HG03378 (cell line): Measurements from ENCODE around the gene GALNT9.

Experiments
- ATAC-seq: cut with Tn5 transposase; IDR thresholded peaks from one replicate; pipeline ENCODE4 v1.9.1; 2021; ENCODE audit warnings: mild to moderate bottlenecking, moderate library complexity; ENCODE audit not compliant: unreplicated experiment

GALNT9 gene

DNA sequence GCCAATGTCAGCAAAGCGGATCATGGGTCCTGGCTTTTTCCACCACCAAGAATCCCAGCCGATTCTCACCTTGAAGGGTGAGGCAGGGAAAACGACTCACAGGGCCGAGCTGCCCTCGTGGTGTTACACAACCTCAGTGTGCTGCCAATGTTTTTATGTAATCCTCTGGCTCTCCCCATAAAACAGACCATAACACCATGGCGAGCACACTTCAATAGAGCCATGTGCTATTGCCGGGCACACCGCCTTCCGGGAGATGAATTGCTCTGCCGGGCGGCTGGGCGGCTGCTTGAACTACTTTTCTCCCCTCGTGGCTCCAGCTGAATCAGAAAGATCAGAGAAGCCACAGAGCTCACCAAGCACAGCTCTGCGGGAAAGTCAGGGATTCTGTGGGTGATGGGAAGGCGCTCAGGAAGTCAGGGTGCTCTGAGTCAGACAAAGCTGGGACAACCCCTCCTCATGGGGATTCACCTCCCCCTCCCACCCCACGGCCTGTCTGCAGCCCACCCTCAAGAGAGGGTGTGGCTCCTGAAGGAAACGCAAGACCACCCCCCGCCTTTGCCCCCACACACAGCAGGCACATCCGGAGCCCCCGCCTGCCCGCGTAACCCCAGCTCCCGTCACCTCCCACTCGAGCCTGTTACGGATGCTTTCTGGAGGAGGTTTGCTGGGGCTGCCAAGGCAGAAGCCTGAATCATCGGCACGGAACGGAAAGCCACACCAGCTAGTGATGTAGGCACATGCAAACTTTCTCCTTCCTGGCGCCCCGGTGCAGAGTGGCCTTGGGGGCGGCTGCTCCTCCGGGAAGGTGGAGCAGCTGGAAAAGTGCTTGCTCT, 1.8 kb downstream of the GALNT9 start:
- ATAC-seq: no peak

DNA sequence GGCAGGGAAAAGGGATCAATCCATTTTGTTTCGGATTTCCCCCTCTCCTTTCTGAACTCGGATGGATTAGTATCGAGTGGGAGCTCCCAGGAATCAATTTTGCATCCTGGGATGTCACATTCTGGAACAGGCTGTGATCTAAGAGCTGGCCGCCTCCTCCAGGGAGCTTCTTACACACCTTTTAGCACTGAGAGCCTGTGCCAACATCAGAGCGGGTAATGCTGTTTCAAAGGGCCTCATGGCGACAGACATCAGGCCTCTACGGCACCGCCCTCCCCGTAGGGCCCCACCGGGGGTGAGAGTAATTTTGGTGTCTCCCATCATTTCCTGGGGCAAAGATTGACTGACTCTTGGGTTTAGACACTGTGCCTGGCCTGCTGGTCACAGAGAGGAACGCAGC, 2.7 kb downstream of the GALNT9 start:
- ATAC-seq: no peak

DNA sequence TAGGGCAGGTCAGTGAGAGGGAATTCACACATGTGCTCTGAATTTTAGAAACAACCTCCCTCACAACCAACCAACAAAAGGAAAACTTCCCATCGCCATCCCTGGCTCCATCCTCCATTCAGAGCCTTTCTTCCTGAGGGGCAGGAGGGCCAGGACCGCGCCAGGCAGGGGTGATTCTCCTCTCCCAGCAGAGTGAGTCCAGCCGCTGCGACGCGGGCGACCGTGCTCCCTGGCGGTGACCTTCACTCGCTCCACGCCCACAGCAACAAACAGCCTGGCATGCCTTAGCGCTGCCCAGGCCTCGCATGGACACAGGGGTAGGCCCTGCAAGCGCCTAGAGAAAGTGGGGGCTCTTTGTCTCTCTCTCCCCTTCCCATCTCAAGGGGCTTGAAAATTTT, 3.7 kb downstream of the GALNT9 start:
- no peak for ATAC-seq

DNA sequence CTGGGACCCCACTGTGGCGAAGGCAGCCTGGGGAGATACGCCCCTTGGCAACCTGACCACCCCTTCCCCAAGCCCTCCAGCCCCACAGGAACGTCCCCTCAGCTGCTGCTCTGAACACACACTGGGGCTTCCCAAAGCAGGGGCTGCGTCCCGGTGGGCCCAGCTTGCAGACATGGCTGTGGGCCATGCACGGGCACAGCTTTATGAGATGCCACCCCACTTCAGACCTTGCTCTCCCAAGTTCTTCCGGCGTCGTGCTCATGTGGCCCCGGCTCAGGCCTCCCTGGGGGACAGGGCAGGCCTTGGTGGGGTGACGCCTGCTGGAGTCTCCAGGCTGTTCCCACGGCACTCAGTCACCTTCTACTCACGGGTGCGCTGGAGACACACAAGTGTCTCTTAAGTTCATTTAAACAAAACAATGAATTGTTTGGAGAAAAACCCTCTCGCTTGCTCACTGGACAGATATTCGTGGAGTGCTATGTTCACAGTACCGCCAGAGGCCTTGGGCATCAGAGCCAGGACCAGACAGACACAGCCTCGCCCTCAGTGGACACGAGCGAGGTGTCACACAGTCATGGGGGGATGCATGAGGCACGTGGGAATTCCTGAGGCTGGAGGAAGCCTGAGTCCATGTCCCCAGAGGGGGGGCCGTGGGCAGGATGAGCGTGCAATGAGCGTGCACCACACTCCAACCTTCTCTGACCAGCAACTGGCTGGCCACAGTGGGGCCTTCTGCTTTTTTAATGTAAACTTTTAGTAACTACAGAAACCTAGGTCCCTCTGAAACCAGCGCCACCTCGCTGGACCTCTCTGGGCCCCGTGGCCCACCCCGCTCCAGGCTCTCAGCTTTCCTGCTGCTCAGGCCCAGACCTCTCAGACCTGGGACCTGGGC, 4.3 kb downstream of the GALNT9 start:
- no peak for ATAC-seq

DNA sequence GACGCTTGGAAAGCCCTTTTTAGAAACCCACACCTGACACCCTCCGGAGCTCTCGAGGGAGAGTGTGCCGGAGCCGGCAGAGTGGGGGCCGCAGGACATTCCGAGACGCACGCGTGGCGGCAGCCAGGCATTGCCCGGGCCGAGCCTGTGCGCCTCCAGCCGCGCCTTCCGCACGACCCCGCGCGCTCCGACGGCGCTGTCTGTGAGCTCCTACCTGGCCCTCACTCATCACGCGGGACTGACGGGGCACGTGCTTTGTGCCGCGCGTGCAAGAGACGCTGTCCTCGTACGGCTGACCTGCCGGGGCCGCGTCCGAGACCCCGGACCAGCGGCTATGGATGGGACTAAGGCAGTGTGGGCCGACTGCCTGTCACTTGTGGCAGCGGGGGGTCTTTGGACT, 5.2 kb downstream of the GALNT9 start:
- no peak for ATAC-seq

DNA sequence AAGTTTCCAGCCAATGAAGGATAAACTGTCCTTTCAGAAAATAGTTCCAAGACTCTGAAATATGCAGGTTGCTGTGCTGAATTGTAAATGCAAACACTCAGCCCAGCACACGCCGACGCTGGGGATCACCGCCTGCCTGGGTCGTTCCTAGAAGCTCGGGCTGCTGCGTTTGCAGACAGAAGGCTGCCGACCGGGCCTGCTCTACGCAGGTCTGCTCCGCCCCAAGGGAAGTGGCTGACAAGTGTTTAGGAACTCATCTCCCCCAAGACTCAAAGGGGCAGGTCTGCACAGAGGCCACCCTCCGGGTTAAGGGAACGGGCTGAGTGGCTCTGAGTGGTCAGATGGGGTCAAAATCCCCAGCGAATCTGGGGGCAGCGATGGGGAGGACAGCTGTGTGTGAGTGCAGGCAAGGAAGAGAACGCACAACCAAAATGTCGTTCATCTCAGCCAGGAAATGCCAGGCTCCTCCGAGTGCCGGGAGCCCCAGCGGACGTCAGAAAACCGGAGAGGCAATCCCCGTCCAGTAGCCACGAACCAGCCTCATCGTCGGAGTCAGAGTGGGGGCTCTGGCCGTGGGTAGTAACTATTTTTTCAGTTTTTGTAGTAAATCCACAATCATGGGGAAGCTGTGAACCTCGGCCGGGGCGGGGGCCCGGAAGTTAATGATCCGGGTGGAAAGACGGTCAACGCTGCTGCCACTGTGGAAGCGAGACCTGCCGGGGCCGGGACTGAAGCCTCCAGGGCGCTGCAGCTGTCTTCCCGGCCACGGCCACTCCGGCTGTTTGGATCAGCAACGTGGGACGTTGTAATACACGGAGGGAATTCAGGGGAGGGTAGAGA, 6.0 kb downstream of the GALNT9 start:
- ATAC-seq: no peak

DNA sequence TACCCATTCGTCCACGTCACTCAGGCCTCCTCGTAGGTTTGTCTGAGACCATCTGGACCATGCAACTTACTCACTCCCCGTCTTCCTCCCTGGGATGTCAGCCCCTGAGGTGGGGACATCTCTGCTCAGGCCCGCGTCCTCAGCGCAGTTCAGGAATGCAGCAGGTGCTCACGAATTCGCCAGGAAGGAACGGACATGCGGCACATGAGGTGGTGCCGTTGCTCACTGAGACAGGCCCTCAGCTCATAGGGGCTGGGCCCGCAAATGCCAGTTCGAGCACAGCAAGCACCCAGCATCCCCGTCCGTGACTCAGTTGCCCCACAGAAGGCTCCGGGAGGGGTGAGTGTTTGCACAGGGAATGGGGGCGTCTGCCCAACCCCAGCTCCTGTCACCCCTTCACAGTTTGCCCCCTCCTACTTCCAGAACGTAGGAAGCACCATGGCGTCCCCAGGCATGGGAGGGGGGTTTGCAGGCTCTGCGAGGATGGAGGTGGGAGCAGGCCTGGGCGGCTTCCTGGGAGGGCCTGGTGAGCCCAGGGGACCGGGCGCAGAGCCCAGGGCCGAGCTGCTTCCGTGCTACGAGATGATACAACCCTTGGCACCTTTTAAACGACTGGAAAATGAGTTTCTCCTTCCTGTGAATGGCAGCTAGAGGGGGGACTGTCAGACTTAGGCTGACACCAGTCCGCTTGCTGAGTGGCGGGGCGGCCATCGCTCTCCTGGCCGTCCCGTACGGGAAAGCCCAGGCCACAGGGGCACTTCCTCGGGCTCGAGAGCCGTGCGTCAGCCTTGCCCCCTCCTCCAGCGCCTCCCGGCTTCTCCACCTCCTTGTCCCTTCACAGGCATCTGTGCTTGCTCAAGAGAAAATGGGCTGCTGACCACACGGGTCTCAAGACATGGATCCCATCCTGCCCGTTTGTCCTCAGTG, 6.9 kb downstream of the GALNT9 start:
- no peak for ATAC-seq

DNA sequence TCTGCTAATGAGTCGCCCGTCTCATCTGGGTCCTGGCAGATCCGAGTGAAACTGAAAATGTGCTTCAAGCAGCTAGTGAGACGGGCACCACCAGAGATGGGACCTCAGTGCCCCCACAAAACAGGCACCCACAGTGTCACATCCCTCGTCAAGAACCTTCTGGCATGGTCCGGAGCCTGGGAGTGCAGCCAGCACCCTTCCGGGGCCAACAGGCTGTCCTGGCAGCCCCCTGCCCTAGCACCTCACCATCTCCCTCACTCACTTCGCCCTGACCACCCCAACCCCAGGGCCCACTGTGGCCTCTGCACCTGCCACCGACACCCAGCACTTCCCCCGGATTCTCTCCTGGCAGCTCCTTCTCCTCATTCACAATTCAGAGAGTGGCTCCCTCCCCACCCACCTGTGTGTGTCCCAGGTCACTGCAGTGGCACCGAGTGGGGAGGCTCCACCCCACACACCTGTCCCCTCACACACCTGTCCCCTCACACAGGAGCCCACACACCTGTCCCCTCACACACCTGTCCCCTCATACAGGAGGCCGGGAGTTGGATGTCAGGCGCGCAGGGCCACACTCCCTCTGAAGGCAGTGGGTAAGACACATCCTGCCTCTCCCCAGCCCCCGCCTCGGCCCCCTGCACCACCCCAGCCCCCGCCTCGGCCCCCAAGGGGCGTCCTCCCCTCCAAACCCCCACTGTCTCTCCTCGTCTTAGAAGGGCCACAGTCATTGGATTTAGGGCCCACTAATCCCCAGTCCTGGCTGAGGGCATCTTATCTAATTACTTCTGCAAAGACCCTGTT, 7.9 kb downstream of the GALNT9 start:
- no peak for ATAC-seq

DNA sequence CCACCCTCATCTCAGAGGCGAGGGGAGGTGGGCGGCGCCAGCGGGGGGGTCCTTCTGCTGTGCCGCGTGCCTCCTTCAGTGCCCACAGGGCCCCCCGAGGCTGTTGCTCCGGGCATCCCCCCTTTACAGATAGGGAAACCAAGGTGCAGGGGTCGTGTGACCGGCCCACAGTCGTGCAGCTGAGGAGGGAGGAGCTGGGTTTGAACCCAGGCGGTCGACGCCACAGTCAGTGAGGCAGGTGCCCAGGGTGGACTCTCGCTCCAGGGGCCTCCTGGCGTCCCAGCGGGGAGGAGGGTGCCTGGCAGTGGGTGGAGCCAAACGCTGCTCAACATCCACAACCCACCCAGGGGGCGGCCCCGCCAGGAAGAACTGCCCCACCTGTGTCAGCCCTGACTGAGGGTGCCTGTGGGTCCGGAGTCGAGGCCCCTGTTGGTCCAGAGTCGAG, 8.6 kb downstream of the GALNT9 start:
- no peak for ATAC-seq

DNA sequence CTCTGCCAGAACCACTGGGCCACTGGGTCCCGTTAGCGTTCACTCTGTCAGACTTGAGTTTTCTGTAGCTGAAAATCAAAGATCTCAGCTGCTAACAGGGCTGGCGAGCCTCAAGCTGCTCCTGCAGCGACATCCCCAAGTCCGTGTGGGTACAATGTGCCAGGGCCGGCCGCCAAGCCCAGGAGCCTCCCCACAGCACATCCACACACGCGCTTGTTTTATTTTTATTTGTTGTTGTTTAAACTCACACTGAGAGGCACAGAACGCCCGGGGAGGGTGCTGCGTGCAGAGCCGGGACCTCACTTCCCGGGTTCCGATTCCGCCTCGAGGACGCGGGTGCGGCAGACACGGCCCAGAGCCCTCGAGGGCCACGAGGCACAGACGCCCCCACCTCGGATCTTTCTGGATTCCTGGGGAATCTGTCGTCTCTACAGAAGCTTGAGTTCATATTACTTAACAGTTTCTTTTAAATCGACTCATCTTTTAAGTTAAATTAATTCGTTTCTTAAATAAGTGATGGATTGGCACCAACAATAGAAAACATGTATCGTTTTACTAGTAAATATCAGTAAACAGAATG, 9.3 kb downstream of the GALNT9 start:
- no peak for ATAC-seq

DNA sequence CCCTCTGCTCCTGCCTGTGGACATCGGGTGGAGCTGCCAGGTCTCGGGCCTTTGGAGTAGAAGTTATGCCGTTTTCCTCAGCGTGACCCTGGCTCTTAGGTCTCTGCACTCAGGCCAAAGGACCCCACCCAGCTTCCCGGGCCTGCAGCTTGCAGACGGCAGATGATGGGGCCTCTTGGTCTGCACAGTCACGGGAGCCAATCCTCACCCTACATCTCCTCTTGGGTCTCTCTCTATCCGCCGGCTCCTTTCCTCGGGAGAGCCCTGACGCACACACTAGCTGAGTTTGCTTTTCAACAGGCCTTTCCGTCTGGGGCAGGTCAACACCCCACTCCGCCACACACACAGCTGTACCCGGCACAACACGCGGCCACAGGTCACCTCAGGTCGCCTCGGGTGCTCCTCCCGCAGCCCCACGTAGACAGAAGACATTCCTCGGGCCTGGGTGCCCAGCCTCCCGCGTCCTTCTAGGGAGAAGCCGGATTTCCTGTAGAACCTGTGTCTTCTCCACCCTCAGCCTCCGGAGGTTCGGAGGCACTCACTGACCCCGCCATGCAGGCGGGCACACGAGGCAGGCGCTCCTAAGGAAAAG, 9.9 kb downstream of the GALNT9 start:
- no peak for ATAC-seq

DNA sequence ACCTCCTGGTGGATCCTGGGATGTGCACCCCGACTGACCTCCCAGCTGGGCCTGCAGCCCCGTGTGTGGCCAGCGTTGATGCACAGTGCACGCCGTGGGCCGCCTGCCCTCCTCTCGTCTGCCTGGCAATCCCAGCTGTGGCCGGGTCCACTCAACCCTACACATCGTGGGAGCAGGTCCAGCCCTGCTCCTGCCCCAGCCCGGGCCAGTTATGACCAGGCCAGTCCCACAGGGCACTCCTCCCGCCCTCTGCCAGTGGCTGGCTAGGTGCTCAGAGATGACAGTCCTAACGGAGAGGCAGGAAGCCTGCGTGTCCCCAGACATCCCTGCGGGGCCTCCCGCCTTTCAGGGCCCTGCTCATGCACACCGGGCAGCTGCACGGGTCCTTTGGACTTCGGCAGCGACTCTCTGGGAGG, 10.8 kb downstream of the GALNT9 start:
- ATAC-seq: no peak

DNA sequence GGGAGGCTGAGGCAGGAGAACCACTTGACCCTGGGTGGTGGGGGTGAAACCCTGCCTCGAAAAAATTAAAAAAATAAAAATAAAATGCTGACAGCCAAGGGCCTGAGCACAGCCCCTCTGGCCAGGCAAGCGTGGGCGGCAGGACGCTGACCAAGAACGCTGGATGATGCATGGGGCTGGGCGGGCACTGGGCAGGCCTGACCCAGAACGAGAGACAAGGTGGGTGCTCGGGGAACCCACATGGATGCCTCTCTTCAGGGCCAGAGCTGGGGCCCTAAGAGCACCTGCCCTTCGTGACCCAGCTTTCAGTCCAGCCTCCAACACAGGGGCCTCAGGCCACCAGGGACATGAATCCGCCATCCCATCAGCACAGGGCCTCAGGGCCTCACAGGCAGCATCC, 11.3 kb downstream of the GALNT9 start:
- ATAC-seq: no peak

DNA sequence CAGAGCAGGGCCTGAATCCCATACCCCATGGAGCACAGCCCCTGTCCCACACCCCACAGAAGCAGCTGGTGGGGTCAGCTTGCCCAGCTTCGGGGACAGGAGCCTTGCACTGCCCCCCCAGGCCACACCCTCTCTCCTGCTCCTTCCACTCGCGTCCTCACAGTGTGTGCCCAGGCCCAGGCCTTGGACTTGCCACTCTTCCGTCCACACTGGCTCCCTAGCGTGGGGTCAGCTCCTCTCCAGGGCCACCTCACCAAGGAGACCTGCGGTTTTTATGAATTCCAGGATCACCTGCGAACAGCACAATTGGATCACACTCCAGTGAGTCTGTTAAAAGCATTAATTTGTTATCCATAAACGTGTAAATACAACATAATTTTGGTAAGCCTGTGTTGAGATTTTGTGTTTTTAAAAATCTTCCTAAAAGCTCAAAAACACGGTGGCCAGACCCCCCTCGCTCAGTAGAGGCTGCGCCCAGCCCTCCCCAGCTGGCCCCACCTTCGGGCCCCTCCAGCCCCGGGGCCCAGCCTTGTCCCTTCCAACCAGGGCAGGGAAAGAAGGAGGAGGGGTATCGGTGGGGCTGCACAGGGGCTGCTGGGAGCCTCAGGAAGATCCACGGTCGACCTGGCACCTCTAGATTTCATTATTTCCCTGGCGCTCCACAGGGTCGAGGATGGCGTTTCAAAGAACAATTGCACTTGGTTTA, 12.0 kb downstream of the GALNT9 start:
- ATAC-seq: no peak

DNA sequence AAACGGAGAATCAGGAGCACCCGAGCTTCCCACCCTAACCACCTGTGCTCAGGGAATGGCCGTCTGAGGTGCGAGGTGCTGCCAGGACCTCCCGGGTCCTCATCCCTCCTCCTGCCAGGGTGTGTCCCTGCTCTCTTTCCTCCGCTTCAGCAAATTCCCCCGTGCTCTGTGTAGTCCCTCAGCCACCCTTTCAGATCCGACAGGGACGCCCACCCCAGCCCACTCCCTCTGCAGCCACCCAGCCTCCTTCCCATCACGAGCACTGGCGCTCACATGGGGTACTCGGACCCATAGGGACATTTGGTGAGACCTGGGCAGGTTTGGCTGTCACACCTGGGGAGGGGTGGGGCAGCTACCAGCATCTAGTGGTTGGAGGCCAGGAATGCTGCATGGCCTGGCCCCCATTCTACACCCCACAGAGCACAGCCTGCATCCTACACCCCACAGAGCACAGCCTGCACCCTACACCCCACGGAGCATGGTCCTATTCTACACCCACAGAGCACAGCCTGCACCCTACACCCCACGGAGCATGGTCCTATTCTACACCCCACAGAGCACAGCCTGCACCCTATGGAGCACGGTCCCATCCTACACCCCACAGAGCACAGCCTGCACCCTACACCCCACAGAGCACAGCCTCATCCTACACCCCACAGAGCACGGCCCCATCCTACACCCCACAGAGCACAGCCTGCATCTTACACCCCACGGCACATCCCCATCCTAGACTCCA, 12.7 kb downstream of the GALNT9 start:
- ATAC-seq: no peak

DNA sequence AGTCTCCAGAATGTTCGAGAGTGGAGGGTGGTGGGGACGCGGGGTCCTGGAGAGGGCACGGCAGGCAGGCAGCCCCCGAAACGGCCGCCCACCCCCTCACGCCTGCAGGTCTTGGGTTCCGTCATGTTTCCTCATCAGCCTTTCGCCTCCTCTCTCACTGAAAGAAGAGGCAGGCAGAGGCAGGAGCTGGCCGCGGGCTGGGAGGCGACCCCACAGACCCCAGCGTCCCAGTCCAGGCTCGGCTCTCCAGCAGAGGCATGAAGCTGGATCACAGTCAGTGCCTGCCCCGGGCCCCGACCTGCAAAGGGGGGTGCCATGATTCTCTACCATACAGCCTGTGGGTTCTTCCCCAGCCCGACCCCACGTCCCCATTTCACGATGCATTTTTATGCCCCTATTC, 13.4 kb downstream of the GALNT9 start:
- no peak for ATAC-seq

DNA sequence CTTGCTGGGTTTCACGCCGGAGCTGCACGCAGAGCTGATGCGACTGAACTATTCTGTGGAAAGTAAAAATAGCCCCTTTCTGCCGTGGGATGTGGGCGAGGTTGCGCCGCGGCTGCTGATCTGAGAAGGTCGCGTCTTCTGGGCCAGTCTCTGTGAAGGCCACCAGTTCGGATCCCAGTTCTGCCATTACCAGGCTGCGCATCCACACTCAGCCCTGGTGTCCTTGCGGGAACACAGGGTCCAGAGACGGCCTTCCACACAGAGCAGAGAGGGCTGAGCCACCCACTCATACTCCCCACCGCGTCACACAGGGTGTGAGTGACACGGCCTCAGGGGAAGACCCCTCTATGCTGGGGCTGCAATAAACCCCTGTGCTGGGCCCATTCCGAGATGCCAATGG, 13.9 kb downstream of the GALNT9 start:
- no peak for ATAC-seq
